ENCODE data around the gene NTSR1.

The NTSR1 gene

GRCh38 chr20:62753626-62754025 lies 45.0 kb downstream of the NTSR1 start:
- no peak for DNase-seq (ENCODE audit: low spot score)

GRCh38 chr20:62754122-62754990 lies 45.7 kb downstream of the NTSR1 start:
- DNase-seq (ENCODE audit: low spot score), result no peak

- DNase-seq (ENCODE audit: low spot score), result no peak
Observed at GRCh38 chr20:62754991-62755356, 46.3 kb downstream of the NTSR1 start.

- no peak for DNase-seq (ENCODE audit: low spot score)
Observed at GRCh38 chr20:62755817-62756724, 47.4 kb downstream of the NTSR1 start.

GRCh38 chr20:62758226-62758912 lies 49.7 kb downstream of the NTSR1 start:
- no peak for DNase-seq (ENCODE audit: low spot score)

GRCh38 chr20:62759981-62760431 lies 51.4 kb downstream of the NTSR1 start:
- no peak for DNase-seq (ENCODE audit: low spot score)

GRCh38 chr20:62760471-62760855 lies 51.8 kb downstream of the NTSR1 start:
- no peak for DNase-seq (ENCODE audit: low spot score)

GRCh38 chr20:62760856-62761758 lies 52.5 kb downstream of the NTSR1 start:
- DNase-seq (ENCODE audit: low spot score), result peak; percentile 46

GRCh38 chr20:62761759-62762131 lies 53.1 kb downstream of the NTSR1 start:
- DNase-seq (ENCODE audit: low spot score), result no peak

- DNase-seq (ENCODE audit: low spot score), result no peak
Observed at GRCh38 chr20:62762376-62762775, 53.7 kb downstream of the NTSR1 start.

GRCh38 chr20:62762801-62763368 lies 54.2 kb downstream of the NTSR1 start:
- no peak for DNase-seq (ENCODE audit: low spot score)

GRCh38 chr20:62763404-62763803 lies 54.8 kb downstream of the NTSR1 start:
- no peak for DNase-seq (ENCODE audit: low spot score)

- DNase-seq (ENCODE audit: low spot score), result no peak
Observed at GRCh38 chr20:62764156-62764935, 55.7 kb downstream of the NTSR1 start.

- no peak for DNase-seq (ENCODE audit: low spot score)
Observed at GRCh38 chr20:62765021-62765420, 56.4 kb downstream of the NTSR1 start.

- no peak for DNase-seq (ENCODE audit: low spot score)
Observed at GRCh38 chr20:62765432-62766070, 56.9 kb downstream of the NTSR1 start.

GRCh38 chr20:62766071-62766450 lies 57.4 kb downstream of the NTSR1 start:
- no peak for DNase-seq (ENCODE audit: low spot score)

- no peak for DNase-seq (ENCODE audit: low spot score)
Observed at GRCh38 chr20:62766716-62767115, 58.1 kb downstream of the NTSR1 start.

- DNase-seq (ENCODE audit: low spot score), result no peak
Observed at GRCh38 chr20:62768234-62768546, 59.6 kb downstream of the NTSR1 start.

GRCh38 chr20:62768551-62769287 lies 60.1 kb downstream of the NTSR1 start:
- no peak for DNase-seq (ENCODE audit: low spot score)
